HUES6 (cell line): ENCODE measurements around the gene PTPRD.
"Not testable (repeated sequence)": the region's sequence is repeated elsewhere in the genome, so short reads cannot be mapped to it uniquely, and the experiment has no call there.

Source experiments
- H3K27ac ChIP-seq: 2 replicates; pipeline ENCODE4 v1.7.0; 2013; ENCODE audit warnings: low read depth, mild to moderate bottlenecking, low read length, inconsistent platforms
- H3K27me3 ChIP-seq: 2 replicates; pipeline ENCODE4 v1.6.1; 2013; ENCODE audit warnings: low read length; ENCODE audit not compliant: control insufficient read depth, insufficient read depth
- H3K36me3 ChIP-seq: 2 replicates; pipeline ENCODE4 v1.6.1; 2013; ENCODE audit warnings: low read length; ENCODE audit not compliant: control insufficient read depth, insufficient read depth
- H3K4me1 ChIP-seq: 2 replicates; pipeline ENCODE4 v1.6.1; 2013; ENCODE audit warnings: low read length; ENCODE audit not compliant: control insufficient read depth, insufficient read depth
- H3K4me3 ChIP-seq: 2 replicates; pipeline ENCODE4 v1.5.1; 2013; ENCODE audit warnings: low read depth, low read length
- H3K9ac ChIP-seq: one replicate; pipeline ENCODE4 v1.6.1; 2013; ENCODE audit warnings: mild to moderate bottlenecking, low read length
- H3K9me3 ChIP-seq: 2 replicates; pipeline ENCODE4 v1.6.1; 2013; ENCODE audit warnings: low read depth, low read length; ENCODE audit not compliant: control insufficient read depth, insufficient read depth

Gene PTPRD

DNA sequence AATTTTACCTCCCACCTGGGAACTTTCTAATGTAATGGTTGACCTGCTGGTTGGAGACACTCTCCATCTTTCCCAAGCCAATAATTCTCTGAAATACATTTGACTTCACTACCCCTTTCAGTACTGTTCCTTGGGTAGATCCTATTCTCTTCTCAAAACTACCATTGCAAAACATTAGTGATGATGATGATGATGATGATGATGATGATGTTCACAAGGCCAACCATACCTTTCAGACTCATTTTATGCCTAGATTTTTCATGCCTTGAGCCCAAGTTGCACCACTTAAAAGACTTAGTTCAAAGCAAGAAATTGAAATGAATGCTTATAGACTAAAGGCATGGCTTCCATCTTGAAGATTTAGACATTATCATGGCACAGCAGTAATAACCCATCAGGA, 1672.2 kb downstream of the PTPRD start:
- no peaks in the 10 kb centered on the region for H3K9me3 ChIP-seq
- H3K36me3 ChIP-seq = no peaks in the 10 kb centered on the region
- no peak overlapping the region for H3K4me3 ChIP-seq
- H3K9ac ChIP-seq = no peak overlapping the region
- H3K27ac ChIP-seq = no peak overlapping the region
- H3K27me3 ChIP-seq = no peaks in the 10 kb centered on the region
- H3K4me1 ChIP-seq = no peaks in the 10 kb centered on the region

GRCh38 chr9:8926461-8926860, 1686.3 kb downstream of the PTPRD start:
- Histone ChIP-seq H3K9ac (no peak overlapping the region), H3K9me3 (no peaks in the 10 kb centered on the region), H3K4me3 (no peak overlapping the region), H3K27ac (no peak overlapping the region), H3K4me1 (no peaks in the 10 kb centered on the region), H3K27me3 (no peaks in the 10 kb centered on the region), H3K36me3 (no peaks in the 10 kb centered on the region)

GRCh38 chr9:8924562-8924961, 1688.2 kb downstream of the PTPRD start:
- no peaks in the 10 kb centered on the region for H3K36me3 ChIP-seq
- H3K9me3 ChIP-seq = no peaks in the 10 kb centered on the region
- H3K27ac ChIP-seq = no peak overlapping the region
- no peak overlapping the region for H3K4me3 ChIP-seq
- no peaks in the 10 kb centered on the region for H3K27me3 ChIP-seq
- H3K4me1 ChIP-seq = no peaks in the 10 kb centered on the region
- H3K9ac ChIP-seq = no peak overlapping the region

DNA sequence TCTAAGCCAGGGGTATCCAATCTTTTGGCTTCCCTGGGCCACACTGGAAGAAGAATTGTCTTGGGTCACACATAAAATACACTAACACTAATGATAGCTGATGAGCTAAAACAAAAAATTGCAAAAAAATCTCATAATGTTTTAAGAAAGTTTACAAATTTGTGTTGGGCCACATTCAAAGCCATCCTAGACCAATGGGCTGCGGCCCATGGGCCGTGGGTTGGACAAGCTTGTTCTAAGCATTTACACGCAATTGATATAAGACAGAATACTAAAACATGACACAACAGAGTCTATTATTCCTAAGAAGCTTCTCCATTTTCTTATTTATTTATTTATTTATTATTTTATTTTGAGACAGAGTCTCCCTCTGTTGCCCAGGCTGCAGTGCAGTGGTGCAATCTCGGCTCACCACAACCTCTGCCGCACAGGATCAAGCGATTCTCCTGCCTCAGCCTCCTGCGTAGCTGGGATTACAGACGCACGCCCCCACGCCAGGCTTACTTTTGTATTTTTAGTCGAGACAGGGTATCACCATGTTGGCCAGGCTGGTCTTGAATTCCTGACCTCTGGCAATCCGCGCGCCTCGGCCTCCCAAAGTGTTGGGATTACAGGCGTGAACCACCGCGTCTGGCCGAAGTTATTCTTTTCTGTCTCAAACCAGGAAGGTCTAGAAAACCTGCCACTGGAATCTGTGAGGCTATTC, 1692.2 kb downstream of the PTPRD start:
- H3K9me3 ChIP-seq, H3K36me3 ChIP-seq, H3K27me3 ChIP-seq, H3K9ac ChIP-seq, H3K4me1 ChIP-seq, H3K27ac ChIP-seq, H3K4me3 ChIP-seq: not testable (repeated sequence)

DNA sequence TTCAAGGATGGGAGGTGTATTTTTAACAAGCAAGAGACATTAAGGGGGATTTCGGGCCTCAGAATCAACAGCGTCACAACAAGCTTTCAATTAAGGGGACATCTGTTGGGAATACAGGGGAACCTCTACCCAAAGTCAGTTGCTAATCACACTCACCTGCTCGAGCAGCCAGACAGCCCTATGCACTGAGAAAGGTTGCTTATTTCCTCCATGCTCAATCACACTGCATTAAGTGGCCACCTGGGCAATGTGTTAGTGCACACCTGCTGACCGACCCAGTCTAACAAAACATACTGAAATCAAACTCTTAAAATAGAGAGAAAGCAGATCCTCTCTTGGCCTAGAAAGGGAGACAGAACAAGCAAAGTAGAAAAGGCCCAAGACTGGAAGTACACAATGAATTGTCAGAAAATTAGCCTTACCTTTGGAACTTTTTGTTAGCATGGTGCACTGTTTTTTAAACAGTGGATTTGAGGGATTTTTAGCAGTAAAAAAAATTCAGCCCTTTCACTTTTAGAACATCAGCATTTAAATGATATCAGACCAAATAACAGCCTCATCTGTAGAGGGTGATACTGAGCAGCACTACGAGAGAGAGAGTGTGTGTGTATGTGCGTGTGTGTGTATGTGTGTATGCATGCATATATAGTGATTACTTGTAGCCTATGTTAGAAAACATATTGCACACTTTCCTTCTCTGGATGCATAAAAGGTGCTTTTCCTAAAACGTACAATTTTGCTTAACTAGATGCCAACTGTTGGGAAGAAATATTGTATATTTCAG, 1694.7 kb downstream of the PTPRD start:
- Histone ChIP-seq H3K36me3 (no peaks in the 10 kb centered on the region), H3K4me3 (no peak overlapping the region), H3K27ac (no peak overlapping the region), H3K9me3 (no peaks in the 10 kb centered on the region), H3K27me3 (no peaks in the 10 kb centered on the region), H3K9ac (no peak overlapping the region), H3K4me1 (no peaks in the 10 kb centered on the region)

DNA sequence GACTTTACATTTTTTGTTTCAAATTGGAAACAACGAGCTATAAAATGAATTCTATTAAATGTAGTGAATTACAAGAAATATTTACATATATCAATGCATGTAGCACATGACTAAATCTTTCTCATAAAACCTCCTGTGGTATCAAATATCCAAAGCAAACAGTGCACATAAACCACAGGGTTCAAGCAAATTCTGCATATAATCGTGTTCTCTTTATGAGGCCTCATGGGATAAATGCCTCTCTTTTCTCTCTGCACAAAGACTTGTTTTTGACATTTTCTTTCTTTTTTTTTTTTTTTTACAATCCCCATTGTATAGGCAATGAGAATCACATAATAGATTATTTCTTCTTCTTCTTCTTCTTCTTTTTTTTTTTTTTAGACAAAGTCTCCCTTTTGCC, 1696.0 kb downstream of the PTPRD start:
- Histone ChIP-seq H3K27me3 (no peaks in the 10 kb centered on the region), H3K4me3 (no peak overlapping the region), H3K9ac (no peak overlapping the region), H3K9me3 (no peaks in the 10 kb centered on the region), H3K27ac (no peak overlapping the region), H3K4me1 (no peaks in the 10 kb centered on the region), H3K36me3 (no peaks in the 10 kb centered on the region)

GRCh38 chr9:8907868-8908267, 1704.9 kb downstream of the PTPRD start:
- no peak overlapping the region for H3K4me3 ChIP-seq
- no peaks in the 10 kb centered on the region for H3K36me3 ChIP-seq
- H3K27ac ChIP-seq = no peak overlapping the region
- no peaks in the 10 kb centered on the region for H3K9me3 ChIP-seq
- H3K27me3 ChIP-seq = no peaks in the 10 kb centered on the region
- H3K4me1 ChIP-seq = no peaks in the 10 kb centered on the region
- H3K9ac ChIP-seq = no peak overlapping the region

GRCh38 chr9:8905731-8906130, 1707.1 kb downstream of the PTPRD start:
- Histone ChIP-seq H3K4me3 (no peak overlapping the region), H3K4me1 (no peaks in the 10 kb centered on the region), H3K27ac (no peak overlapping the region), H3K36me3 (no peaks in the 10 kb centered on the region), H3K9ac (no peak overlapping the region), H3K27me3 (no peaks in the 10 kb centered on the region), H3K9me3 (no peaks in the 10 kb centered on the region)

DNA sequence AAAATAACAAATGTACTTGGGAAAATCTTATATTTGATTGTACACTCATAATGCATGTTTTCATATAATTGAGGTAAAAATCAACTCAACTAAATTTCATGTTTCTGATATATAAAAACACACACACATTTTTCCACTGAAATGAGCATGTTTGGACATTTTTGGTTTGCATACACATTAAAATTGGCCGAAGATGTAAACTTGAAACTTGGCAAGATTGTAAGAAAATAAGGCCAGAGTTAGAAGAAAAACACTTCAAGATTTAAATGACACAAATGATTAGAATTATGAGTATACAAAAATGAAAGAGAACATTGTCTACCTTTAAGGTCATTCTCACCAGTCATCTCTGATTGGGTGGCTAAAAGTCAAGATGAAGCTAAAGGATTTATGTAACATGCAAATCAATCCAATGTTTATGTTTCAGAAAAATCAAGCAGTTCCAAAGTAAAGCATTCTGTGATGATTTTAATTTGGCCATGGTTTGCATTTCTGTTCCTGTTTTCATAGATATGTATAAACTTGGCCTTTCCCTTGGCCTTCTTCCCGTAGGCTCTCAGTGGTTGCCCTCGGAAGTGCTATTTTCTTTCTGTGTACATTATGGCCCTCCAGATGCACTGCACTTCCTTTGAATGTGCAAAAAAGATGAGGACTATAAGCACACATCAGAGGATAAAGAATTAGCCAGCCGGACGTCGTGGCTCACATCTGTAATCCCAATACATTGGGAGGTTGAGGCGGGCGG, 1707.9 kb downstream of the PTPRD start:
- H3K27ac ChIP-seq = no peak overlapping the region
- no peaks in the 10 kb centered on the region for H3K27me3 ChIP-seq
- H3K4me1 ChIP-seq = no peaks in the 10 kb centered on the region
- H3K36me3 ChIP-seq = no peaks in the 10 kb centered on the region
- no peak overlapping the region for H3K4me3 ChIP-seq
- H3K9me3 ChIP-seq = no peaks in the 10 kb centered on the region
- no peak overlapping the region for H3K9ac ChIP-seq

GRCh38 chr9:8903077-8903476, 1709.7 kb downstream of the PTPRD start:
- Histone ChIP-seq H3K9ac (no peak overlapping the region), H3K27me3 (no peaks in the 10 kb centered on the region), H3K4me1 (no peaks in the 10 kb centered on the region), H3K4me3 (no peak overlapping the region), H3K27ac (no peak overlapping the region), H3K36me3 (no peaks in the 10 kb centered on the region), H3K9me3 (no peaks in the 10 kb centered on the region)

DNA sequence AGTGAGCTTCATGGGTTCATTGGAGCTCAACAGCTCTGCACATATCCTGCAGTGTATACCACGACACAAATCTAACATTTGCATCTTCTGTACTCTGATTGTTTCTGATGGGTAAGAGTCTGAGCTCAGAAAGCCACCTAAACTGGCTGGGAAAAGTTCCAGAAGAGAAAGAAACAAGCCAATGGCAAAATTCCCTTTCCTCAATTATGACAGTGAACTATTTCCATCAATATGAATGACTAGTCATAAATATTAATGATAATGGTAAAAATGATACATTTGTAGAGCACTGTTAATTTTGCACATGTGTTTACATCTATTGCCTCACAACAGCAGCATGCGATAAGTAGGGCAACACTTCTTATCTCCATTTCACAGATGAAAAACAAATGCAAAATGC, 1711.7 kb downstream of the PTPRD start:
- Histone ChIP-seq H3K4me1 (no peaks in the 10 kb centered on the region), H3K4me3 (no peak overlapping the region), H3K9me3 (no peaks in the 10 kb centered on the region), H3K36me3 (no peaks in the 10 kb centered on the region), H3K27me3 (no peaks in the 10 kb centered on the region), H3K9ac (no peak overlapping the region), H3K27ac (no peak overlapping the region)
